Fibroblast of skin of back (primary cell): ENCODE results near the gene EFCAB5.
"Not testable (repeated sequence)": the region's sequence is repeated elsewhere in the genome, so short reads cannot be mapped to it uniquely, and the experiment has no call there.

Experiments
- DNase-seq: peaks from one replicate; pipeline ENCODE4 v3.0.0-alpha.2; 2013

EFCAB5 gene

DNA sequence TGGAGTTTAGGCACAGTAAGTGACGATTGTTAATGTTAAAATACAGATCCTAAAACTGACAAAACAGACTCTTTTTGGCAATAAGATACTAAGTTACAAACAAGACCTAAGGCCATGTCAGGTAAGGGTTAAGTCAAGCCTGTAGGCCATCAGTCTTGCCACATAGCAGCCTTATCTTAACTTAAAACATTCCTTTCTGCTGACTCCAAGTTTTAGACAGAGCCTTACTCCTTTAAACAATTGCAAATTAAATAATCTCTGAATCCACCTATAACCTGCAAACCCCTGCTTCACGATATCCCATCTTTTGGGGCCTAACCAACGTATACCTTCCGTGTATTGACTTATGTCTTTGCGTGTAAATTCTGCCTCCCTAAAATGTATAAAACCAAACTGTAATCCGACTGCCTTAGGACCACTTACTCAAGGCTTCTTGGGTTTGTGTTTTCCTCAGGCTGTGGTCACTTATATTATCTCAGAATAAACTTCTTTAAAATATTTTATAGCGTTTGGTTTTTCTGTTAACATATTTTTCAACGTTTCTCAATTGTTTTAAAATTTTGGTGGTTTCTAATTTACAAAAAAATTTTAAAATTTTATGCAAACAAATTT, 64.4 kb downstream of the EFCAB5 start:
- DNase-seq, result peak; percentile 33

DNA sequence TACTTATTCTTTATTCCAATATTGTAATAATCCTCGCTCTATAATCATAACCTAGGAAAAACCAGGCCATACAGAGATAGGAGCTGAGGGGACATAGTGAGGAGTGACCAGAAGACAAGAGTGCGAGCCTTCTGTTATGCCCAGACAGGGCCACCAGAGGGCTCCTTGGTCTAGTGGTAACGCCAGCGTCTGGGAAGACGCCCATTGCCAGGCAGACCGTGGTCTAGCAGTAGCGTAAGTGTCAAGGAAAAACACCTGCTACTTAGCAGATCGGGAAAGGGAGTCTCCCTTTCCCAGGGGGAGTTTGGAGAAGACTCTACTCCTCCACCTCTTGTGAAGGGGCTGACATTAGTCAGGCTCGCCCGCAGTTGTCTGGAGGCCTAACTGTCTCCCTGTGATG, 70.5 kb downstream of the EFCAB5 start:
- not testable (repeated sequence) for DNase-seq

GRCh38 chr17:30021708-30022317, 80.4 kb downstream of the EFCAB5 start:
- DNase-seq, result peak; percentile 39

- DNase-seq, result not testable (repeated sequence)
Observed at GRCh38 chr17:30025325-30025724, 83.9 kb downstream of the EFCAB5 start.

- DNase-seq, result no peak
Observed at GRCh38 chr17:30027676-30028075, 86.2 kb downstream of the EFCAB5 start.

GRCh38 chr17:30031214-30031869, 89.9 kb downstream of the EFCAB5 start:
- DNase-seq, result no peak

DNA sequence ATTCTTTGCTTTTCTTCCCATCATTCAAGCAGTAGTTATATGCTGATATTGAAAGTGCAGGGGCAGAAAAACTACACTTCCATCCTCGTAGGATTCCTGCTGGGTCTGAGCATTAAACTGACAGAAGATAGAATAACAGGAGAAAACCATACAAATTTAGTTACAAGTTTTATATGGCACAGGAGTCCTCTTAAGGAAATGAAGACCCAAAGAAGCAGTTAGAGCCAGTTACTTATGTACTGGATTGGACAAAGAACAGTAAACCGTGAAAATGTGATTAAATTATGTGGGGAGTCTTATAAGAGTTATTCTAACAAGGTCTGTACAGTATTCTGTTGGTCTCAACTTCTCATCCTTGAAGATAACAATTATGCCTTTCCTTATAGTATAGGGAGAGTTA, 93.9 kb downstream of the EFCAB5 start:
- no peak for DNase-seq

- DNase-seq, result peak; percentile 28
Observed at GRCh38 chr17:30040719-30041518, 99.5 kb downstream of the EFCAB5 start.

DNA sequence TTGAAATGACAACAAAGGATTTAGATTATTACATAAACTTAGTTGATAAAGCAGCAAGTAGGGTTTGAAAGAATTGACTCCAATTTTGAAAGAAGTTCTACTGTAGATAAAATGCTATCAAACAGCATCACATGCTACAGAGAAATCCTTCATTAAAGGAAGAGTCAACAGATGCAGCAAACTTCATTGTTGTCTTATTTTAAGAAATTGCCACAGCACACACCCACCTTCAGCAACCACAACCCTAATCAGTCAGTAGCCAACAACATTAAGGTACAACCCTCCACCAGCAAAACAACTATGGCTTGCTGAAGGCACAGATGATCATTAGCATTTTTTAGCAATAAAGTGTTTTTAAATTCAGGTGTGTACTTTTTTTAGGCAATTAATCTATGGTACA, 100.1 kb downstream of the EFCAB5 start:
- no peak for DNase-seq

DNA sequence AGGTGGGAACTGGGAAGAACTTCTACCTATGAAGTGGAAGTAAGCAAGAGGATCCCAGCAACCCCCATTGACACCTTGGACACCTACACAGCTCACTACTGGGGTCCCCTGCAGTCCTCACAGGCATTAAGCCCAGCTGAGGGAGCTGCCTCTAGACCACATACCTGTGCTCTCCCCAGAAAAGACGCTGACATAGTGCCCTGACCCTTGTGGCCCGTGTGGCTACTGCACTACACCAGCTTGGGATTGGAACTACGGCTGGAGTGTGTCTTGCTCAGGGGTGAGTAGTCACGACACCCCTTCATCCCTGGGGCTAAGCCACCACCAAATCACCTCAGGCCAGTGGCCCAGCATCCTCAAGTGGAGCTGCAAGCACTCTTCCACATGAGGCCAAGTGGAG, 120.9 kb downstream of the EFCAB5 start:
- no peak for DNase-seq

- DNase-seq, result no peak
Observed at GRCh38 chr17:30064738-30065137, 123.3 kb downstream of the EFCAB5 start.

DNA sequence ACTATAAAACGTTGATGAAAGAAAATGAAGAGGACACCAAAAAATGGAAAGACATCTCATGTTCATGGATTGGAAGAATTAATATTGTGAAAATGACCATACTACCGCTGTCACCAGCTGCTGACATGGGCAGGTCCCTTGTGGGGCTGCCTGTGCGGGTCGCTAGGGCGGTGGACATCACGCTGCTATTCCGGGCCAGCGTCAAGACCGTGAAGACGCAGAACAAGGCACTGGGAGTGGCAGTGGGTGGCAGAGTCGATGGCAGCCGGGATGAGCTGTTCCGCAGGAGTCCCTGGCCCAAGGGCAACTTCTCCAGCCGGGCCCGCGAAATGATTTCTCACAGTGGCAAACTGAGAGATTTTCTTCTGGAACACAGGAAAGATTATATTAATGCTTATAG, 127.0 kb downstream of the EFCAB5 start:
- no peak for DNase-seq

DNA sequence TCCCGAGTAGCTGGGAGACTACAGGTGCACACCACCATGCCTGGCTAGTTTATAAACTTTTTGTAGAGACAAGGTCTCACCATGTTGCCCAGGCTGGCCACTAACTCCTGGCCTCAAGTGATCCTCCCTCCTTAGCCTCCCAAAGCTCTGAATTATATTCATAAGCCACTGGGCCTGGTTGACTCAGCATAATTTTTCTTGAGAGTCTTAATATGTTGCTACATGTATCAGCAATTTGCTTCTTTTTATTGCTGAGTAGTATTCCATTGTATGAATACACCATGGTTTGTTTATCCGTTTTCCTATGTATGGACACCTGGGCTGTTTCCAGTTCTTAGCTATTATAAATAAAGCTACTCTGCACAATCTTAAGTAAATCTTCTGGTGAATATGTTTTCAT, 132.8 kb downstream of the EFCAB5 start:
- no peak for DNase-seq

DNA sequence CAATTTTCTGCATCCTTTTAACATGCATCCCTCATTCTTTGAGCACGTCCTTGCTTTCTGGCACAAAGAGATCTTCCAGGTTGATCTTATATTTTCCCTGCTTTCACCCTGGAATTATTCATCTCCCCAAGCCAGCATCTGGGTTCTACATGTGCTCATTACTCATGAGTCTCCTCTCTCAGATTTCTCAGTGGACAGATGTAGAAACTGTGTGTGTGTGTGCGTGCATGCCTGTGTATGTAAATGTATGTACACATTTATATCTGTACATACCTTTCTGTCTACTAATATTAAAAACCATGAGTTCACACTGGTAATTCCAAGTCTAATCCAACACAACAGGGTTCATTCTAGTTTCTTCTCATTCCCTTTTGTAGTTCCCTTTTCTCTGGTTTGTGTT, 133.3 kb downstream of the EFCAB5 start:
- peak; percentile 20 for DNase-seq

GRCh38 chr17:30082773-30083172, 141.3 kb downstream of the EFCAB5 start:
- DNase-seq, result no peak

DNA sequence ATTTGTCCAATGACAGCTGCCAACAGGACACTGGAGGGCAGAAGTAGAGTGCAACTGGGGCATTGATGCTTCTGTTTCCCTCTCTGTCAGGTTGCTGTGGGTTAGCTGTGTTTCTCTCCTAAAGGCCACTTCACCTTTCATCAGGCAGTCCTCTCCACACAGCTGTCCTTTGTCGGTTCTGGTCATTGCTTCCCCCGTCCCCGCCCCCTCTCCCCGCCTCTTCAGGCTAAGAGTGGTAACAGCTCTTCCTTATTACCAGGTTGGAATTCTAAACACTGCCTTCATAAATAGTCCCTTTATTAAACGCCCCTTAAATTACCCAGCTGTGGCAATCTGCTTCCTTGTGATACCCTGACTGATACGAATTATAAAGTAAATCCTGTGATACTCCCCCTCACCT, 143.4 kb downstream of the EFCAB5 start:
- DNase-seq, result no peak

GRCh38 chr17:30086896-30087295, 145.5 kb downstream of the EFCAB5 start:
- DNase-seq, result no peak

DNA sequence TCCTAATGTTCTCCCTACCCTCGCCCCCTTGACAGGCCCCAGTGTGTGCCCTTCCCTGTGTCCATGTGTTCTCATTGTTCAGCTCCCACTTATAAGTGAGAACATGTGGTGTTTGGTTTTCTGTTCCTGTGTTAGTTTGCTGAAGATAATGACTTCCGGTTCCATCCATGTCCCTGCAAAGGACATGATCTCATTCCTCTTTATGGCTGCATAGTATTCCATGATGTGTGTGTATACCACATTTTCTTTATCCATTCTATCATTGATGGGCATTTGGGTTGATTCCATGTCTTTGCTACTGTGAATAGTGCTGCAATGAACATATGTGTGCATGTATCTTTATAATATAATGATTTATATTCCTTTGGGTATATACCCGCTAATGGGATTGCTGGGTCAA, 146.0 kb downstream of the EFCAB5 start:
- DNase-seq, result not testable (repeated sequence)

GRCh38 chr17:30091121-30091670, 149.8 kb downstream of the EFCAB5 start:
- peak; percentile 5 for DNase-seq

DNA sequence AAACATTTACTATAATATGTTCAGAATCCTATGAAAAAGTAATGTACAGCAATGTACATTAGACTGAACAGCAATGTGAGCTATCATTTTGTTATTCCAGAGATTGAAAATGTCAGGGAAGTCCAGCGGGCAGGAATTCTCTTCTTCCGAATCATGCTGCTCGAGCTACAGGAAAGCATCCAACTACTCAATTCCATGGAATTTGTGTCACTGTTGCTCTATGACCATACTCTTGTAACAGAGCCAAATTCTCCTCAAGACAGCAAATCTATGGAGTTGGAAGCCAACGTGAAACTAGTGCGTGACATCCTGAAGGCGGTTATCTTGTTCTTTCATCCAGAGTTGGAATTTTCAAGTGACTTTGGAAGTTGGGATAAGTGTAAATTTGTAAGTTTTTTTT, 150.3 kb downstream of the EFCAB5 start:
- DNase-seq, result peak; percentile 97

DNA sequence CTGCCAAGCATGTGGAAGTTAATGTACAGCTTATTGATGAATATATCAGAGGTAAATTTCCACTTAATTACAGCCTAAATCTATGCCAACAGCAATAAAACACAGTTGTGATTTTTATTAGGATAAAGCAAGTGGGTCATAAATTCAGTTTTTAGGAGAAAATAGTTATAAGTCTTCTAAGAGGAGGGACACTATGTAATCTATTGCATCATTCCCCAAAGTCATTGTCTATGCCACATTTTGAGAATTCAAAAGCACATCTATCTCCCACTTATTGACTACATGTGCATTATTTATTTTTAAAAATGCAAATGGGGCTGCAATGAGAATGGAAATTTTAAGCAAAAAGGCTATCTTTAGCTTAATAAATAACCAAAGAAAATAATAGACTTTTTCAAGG, 151.5 kb downstream of the EFCAB5 start:
- DNase-seq, result no peak

- DNase-seq, result peak; percentile 69
Observed at GRCh38 chr17:30093463-30094147, 152.2 kb downstream of the EFCAB5 start.
